ENCODE results near the gene HMGCLL1. TPM values are rescaled to one million over a fixed set of nuclear protein-coding genes. Genes with fewer than 3 reads are reported as not detected.

Gene HMGCLL1
- total RNA-seq, 1 donor from 2014 or later = 1.7 TPM

- no peak overlapping the region for H3K4me3 ChIP-seq
- no peaks in the 10 kb centered on the region for H3K9me3 ChIP-seq
- no peak for DNase-seq (ENCODE audit: extremely low spot score in 2 of 2)
- no peaks in the 10 kb centered on the region for H3K27me3 ChIP-seq
- no peak overlapping the region for H3K27ac ChIP-seq
- TF ChIP-seq, protein P1, sequence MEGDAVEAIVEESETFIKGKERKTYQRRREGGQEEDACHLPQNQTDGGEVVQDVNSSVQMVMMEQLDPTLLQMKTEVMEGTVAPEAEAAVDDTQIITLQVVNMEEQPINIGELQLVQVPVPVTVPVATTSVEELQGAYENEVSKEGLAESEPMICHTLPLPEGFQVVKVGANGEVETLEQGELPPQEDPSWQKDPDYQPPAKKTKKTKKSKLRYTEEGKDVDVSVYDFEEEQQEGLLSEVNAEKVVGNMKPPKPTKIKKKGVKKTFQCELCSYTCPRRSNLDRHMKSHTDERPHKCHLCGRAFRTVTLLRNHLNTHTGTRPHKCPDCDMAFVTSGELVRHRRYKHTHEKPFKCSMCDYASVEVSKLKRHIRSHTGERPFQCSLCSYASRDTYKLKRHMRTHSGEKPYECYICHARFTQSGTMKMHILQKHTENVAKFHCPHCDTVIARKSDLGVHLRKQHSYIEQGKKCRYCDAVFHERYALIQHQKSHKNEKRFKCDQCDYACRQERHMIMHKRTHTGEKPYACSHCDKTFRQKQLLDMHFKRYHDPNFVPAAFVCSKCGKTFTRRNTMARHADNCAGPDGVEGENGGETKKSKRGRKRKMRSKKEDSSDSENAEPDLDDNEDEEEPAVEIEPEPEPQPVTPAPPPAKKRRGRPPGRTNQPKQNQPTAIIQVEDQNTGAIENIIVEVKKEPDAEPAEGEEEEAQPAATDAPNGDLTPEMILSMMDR (IDR thresholded peaks at IDR 0.05) = no peak
- no peak for TF ChIP-seq POLR2AphosphoS5 (IDR thresholded peaks at IDR 0.05; ENCODE audit: insufficient read depth in 1 of 2, low read depth in 1 of 2)
- no peak for TF ChIP-seq POLR2A (IDR thresholded peaks at IDR 0.05)
- intact Hi-C loops (cut with DNase I) = no loop called here
- H3K36me3 ChIP-seq = no peaks in the 10 kb centered on the region
- peaks cover 6% of the 10 kb centered on the region for H3K4me1 ChIP-seq
These were observed 183.1 kb downstream of the HMGCLL1 start for GRCh38 chr6:55395871-55396270.

- Histone ChIP-seq H3K36me3 (no peaks in the 10 kb centered on the region), H3K27ac (no peak overlapping the region), H3K9me3 (no peaks in the 10 kb centered on the region), H3K4me1 (no peaks in the 10 kb centered on the region), H3K27me3 (no peaks in the 10 kb centered on the region), H3K4me3 (no peak overlapping the region)
- no peak for DNase-seq (ENCODE audit: extremely low spot score in 2 of 2)
- intact Hi-C loops (cut with DNase I) = no loop called here
- TF ChIP-seq POLR2AphosphoS5 (IDR thresholded peaks at IDR 0.05; ENCODE audit: insufficient read depth in 1 of 2, low read depth in 1 of 2) (no peak), POLR2A (IDR thresholded peaks at IDR 0.05) (no peak)
- TF ChIP-seq, protein P1 (IDR thresholded peaks at IDR 0.05) = no peak
These were observed 190.8 kb downstream of the HMGCLL1 start for GRCh38 chr6:55388211-55388610.

Measured in vagina (tissue), 2 donors.